PC-9 (cell line): ENCODE measurements around the gene SCAF8.

ENCODE experiments used
- CTCF ChIP-seq: fragments of 200-600 bp; sonication (generic); conservative IDR thresholded peaks from 2 replicates; pipeline ENCODE4 v1.6.1; 2017; ENCODE audit warnings: mixed run types, antibody characterized with exemption, mild to moderate bottlenecking, moderate library complexity
- EZH2 ChIP-seq: fragments of 200-600 bp; sonication (generic); IDR thresholded peaks from 2 replicates; pipeline ENCODE4 v1.8.0; 2017; ENCODE audit warnings: antibody characterized with exemption, low read depth

DNA sequence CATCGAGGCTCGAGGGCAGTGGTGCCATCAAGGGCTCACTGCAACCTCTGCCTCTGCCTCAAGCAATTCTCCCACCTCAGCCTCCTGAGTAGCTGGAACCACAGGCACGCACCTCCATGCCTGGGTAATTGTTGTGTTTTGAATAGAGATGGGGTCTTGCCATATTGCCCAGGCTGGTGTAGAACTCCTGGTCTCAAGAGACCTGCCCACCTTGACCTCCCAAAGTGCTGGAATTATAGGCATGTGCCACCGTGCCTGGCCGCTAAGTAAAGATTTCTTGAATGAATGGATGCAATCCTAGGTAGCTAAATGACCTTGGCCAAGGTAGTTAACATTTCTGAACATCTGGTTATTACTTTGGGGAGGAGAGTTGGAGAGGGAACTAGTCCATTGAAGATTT, 7.4 kb downstream of the SCAF8 start:
- TF ChIP-seq CTCF (no peak), EZH2 (no peak)
